Prostate gland (tissue), 2 donors: Measurements from ENCODE around the gene CRTC2. TPM values are rescaled to one million over a fixed set of nuclear protein-coding genes. Genes with fewer than 3 reads are reported as not detected.
"Not testable (repeated sequence)": the region's sequence is repeated elsewhere in the genome, so short reads cannot be mapped to it uniquely, and the experiment has no call there.

Experiments used
- DNase-seq: peaks from one replicate; pipeline ENCODE4 v3.0.0-alpha.2; 2019; ENCODE audit warnings: low spot score
- H3K27ac ChIP-seq, 2 donors: fragments of 200-600 bp; sonication (generic); 2 replicates each; pipeline ENCODE4 v1.5.1; 2017 to 2019
- H3K27me3 ChIP-seq: fragments of 200-600 bp; sonication (generic); replicated peaks from 2 replicates; pipeline ENCODE4 v1.5.1; 2019; ENCODE audit not compliant: insufficient read depth
- H3K36me3 ChIP-seq, 2 donors: fragments of 200-600 bp; sonication (generic); 1 replicate in 1 of 2; 2 replicates in 1 of 2; pipeline versions ENCODE4 v1.5.1 to v1.8.1; 2017 to 2019
- H3K4me1 ChIP-seq: fragments of 200-600 bp; sonication (generic); replicated peaks from 2 replicates; pipeline ENCODE4 v1.5.1; 2019
- H3K4me3 ChIP-seq, 2 donors: fragments of 200-600 bp; sonication (generic); 2 replicates each; pipeline ENCODE4 v1.5.1; 2017 to 2019
- H3K9me3 ChIP-seq: fragments of 200-600 bp; sonication (generic); 2 replicates; pipeline ENCODE4 v1.5.1; 2017
- CTCF ChIP-seq, 4 experiments: fragments of 200-600 bp in 2 of 4; fragments of 450-650 bp in 2 of 4; sonication (generic) in 2 of 4; IDR thresholded peaks; 1 replicate in 3 of 4; 2 replicates in 1 of 4; pipeline ENCODE4 v1.5.1; 2016 to 2019; ENCODE audit warnings: antibody characterized with exemption in 4 of 4, mild to moderate bottlenecking in 2 of 4, moderate library complexity in 2 of 4
- POLR2A ChIP-seq: fragments of 450-650 bp; IDR thresholded peaks from one replicate; pipeline ENCODE4 v1.6.1; 2016; ENCODE audit warnings: antibody characterized with exemption, mild to moderate bottlenecking
- POLR2AphosphoS5 ChIP-seq: sonication (generic); formaldehyde crosslinking; IDR thresholded peaks from one replicate; pipeline ENCODE4 v1.6.1; 2017; ENCODE audit warnings: antibody characterized with exemption
- WGBS: methylation state at CpG from one replicate; pipeline ENCODE4 v1.1.5; 2018; 5-methylcytosine and 5-hydroxymethylcytosine counted together
- intact Hi-C: fragments of 100-400 bp; cut with DNase I; formaldehyde crosslinking; loops from one replicate; pipeline ENCODE4 v1.14.2; 2022
- total RNA-seq, 2 donors: library from RNA; depleted of rRNA; stranded (reverse); fragments of >200 nt; gene quantifications; one replicate each; pipeline ENCODE4 v1.1.0, GENCODE V29; 2016

The CRTC2 gene
- 10 to 100 TPM; 18.5 to 30.2 TPM for total RNA-seq

GRCh38 chr1:153958111-153958960 is at the start of gene CRTC2:
TSS of gene CRTC2 (minus strand) at chr1:153958612. CDS start at chr1:153958497, 115 bp downstream.
- WGBS, result 1% methylated on average over 66 of the region's 75 CpGs
- DNase-seq, result peak; percentile 99
- Histone ChIP-seq H3K36me3 (no peaks in the 10 kb centered on the region), H3K27me3 (no peaks in the 10 kb centered on the region), H3K4me1 (no peaks in the 10 kb centered on the region), H3K4me3 (peak within 1 kb of the TSS; percentile 83 to 96), H3K9me3 (no peaks in the 10 kb centered on the region), H3K27ac (peak within 1 kb of the TSS; percentile 96 to 97)
- TF ChIP-seq POLR2A (peak; percentile 83), CTCF (IDR thresholded peaks at IDR 0.05) (no peak), POLR2AphosphoS5 (peak; percentile 99)
- intact Hi-C loops, result no loop called here

- TF ChIP-seq POLR2AphosphoS5, result no peak
- TF ChIP-seq CTCF (IDR thresholded peaks at IDR 0.05), result no peak
- TF ChIP-seq POLR2A, result no peak
- intact Hi-C loops, result no loop called here
- no peak overlapping the region for H3K27ac ChIP-seq
- H3K9me3 ChIP-seq, result no peaks in the 10 kb centered on the region
- 89% methylated on average over 3 of the region's 3 CpGs for WGBS
- DNase-seq, result no peak
- H3K36me3 ChIP-seq, result no peaks in the 10 kb centered on the region
- H3K27me3 ChIP-seq, result no peaks in the 10 kb centered on the region
- H3K4me1 ChIP-seq, result no peaks in the 10 kb centered on the region
- H3K4me3 ChIP-seq, result no peak overlapping the region
Observed at GRCh38 chr1:154006136-154006535, 47.7 kb upstream of the CRTC2 start.

- Histone ChIP-seq H3K27me3 (no peaks in the 10 kb centered on the region), H3K27ac (no peak overlapping the region), H3K4me1 (no peaks in the 10 kb centered on the region), H3K9me3 (no peaks in the 10 kb centered on the region), H3K4me3 (no peak overlapping the region), H3K36me3 (no peaks in the 10 kb centered on the region)
- DNase-seq, result no peak
- intact Hi-C loops, result no loop called here
- 76% methylated on average over 4 of the region's 4 CpGs for WGBS
- no peak for TF ChIP-seq POLR2AphosphoS5
- no peak for TF ChIP-seq CTCF (IDR thresholded peaks at IDR 0.05)
- no peak for TF ChIP-seq POLR2A
Observed at GRCh38 chr1:154000420-154000819, 42.0 kb upstream of the CRTC2 start.

GRCh38 chr1:153996882-153997281 is 38.5 kb upstream of the CRTC2 start:
- not testable (repeated sequence) for H3K9me3 ChIP-seq, H3K36me3 ChIP-seq, H3K27me3 ChIP-seq, H3K4me1 ChIP-seq, H3K4me3 ChIP-seq, DNase-seq, H3K27ac ChIP-seq
- intact Hi-C loops, result loop anchor here (10.0 kb wide), 1 partner anchor 188 kb away; no protein-coding TSS in a partner anchor
- 94% methylated on average over 10 of the region's 10 CpGs for WGBS

- Histone ChIP-seq H3K27me3 (no peaks in the 10 kb centered on the region), H3K4me3 (no peak overlapping the region), H3K9me3 (no peaks in the 10 kb centered on the region), H3K4me1 (peaks cover 3% of the 10 kb centered on the region), H3K36me3 (peaks cover 0 to 2% of the 10 kb centered on the region in 2 donors), H3K27ac (no peak overlapping the region)
- 94% methylated on average over 11 of the region's 11 CpGs for WGBS
- intact Hi-C loops, result loop anchor here (10.0 kb wide), 1 partner anchor 189 kb away; no protein-coding TSS in a partner anchor
- no peak for TF ChIP-seq POLR2AphosphoS5
- no peak for TF ChIP-seq POLR2A
- no peak for TF ChIP-seq CTCF (IDR thresholded peaks at IDR 0.05)
- no peak for DNase-seq
Observed at GRCh38 chr1:153995640-153996039, 37.2 kb upstream of the CRTC2 start.
